ENCODE data around the gene NKTR. TPM values are rescaled to one million over a fixed set of nuclear protein-coding genes. Genes with fewer than 3 reads are reported as not detected.

NKTR gene
- total RNA-seq, 1 donor from 2014 or later = 196 TPM

DNA sequence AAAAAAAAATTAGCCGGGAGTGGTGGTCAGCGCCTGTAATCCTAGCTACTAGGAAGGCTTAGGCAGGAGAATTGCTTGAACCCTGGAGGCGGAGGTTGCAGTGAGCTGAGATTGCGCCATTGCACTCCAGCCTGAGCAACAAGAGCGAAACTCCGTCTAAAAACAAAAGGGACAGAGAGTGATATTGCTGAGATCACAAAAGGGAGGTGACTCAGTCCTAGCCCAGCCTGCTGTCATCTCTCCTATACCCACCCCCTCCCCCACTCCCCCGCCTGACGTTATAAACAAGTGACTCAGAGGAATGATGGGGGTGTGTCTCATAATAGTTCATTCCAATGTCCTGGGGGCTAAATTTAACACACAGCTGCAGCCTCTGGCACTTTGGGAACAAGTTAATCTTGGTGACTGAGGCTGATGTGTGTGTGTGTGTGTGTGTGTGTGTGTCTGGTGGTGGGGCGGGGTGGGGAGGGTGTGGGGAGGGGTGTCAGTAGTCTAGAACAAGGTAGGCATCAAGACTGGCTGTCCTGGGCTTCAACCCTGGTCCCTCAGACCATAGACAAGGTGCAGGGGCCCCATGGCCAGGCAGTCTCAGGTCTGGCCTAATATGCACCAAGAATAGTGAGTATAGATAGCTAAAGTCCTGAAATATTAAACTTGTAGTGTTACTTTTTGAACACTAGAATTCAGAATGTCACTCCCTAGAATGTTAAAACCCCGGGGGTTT, 83.6 kb downstream of the NKTR start:
- no peak for DNase-seq
- Mint-ChIP-seq H3K4me3 (ENCODE audit: unreplicated experiment) (no peak overlapping the region), H3K36me3 (ENCODE audit: unreplicated experiment) (peaks cover 10% of the 10 kb centered on the region), H3K9me3 (ENCODE audit: unreplicated experiment) (peaks cover 14% of the 10 kb centered on the region), H3K4me1 (ENCODE audit: low read depth, unreplicated experiment) (peaks cover 9% of the 10 kb centered on the region), H3K27ac (ENCODE audit: unreplicated experiment) (no peak overlapping the region), H3K27me3 (ENCODE audit: unreplicated experiment) (peaks cover 3% of the 10 kb centered on the region)
- TF ChIP-seq, protein P1, sequence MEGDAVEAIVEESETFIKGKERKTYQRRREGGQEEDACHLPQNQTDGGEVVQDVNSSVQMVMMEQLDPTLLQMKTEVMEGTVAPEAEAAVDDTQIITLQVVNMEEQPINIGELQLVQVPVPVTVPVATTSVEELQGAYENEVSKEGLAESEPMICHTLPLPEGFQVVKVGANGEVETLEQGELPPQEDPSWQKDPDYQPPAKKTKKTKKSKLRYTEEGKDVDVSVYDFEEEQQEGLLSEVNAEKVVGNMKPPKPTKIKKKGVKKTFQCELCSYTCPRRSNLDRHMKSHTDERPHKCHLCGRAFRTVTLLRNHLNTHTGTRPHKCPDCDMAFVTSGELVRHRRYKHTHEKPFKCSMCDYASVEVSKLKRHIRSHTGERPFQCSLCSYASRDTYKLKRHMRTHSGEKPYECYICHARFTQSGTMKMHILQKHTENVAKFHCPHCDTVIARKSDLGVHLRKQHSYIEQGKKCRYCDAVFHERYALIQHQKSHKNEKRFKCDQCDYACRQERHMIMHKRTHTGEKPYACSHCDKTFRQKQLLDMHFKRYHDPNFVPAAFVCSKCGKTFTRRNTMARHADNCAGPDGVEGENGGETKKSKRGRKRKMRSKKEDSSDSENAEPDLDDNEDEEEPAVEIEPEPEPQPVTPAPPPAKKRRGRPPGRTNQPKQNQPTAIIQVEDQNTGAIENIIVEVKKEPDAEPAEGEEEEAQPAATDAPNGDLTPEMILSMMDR (IDR thresholded peaks at IDR 0.05; ENCODE audit: partially characterized antibody, unreplicated experiment) = no peak

DNA sequence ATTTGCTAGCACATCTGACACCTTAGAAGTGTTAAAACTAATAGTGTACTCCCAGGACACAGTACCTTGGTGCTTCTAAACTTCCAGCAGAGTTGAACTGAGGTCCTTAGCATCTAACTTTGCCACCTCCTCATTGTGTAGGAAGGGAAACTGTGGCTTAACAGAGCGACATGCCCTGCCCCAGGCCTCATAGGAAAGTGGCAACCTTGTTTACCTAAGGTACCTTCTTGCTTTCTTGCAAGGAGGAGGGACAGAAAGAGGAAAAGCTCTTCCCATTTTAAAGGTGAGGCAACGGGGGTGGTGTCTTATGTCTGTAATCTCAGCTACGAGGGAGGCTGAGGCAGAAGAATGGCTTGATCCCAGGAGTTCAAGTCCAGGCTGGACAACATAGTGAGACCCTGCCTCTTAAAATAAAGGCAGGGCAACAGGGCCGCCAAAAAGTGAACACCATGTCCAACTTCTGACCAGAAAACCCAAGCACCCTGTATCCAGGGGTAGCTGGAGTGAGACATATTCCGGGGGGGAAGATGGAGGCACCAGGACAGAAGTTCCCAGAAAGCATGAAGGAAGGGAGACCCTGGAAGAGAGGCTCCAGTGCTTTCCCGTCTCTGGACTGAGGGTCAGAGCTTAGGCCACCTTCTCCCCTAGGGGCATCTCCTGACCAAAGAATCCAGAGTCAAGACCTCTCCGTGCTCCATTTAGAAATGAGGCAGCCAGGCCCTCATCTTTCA, 84.3 kb downstream of the NKTR start:
- no peak for DNase-seq
- Mint-ChIP-seq H3K4me3 (ENCODE audit: unreplicated experiment) (no peak overlapping the region), H3K27me3 (ENCODE audit: unreplicated experiment) (peaks cover 6% of the 10 kb centered on the region), H3K9me3 (ENCODE audit: unreplicated experiment) (peaks cover 14% of the 10 kb centered on the region), H3K4me1 (ENCODE audit: low read depth, unreplicated experiment) (peaks cover 15% of the 10 kb centered on the region), H3K36me3 (ENCODE audit: unreplicated experiment) (peaks cover 5% of the 10 kb centered on the region), H3K27ac (ENCODE audit: unreplicated experiment) (no peak overlapping the region)
- TF ChIP-seq, protein P1 (IDR thresholded peaks at IDR 0.05; ENCODE audit: partially characterized antibody, unreplicated experiment) = no peak

DNA sequence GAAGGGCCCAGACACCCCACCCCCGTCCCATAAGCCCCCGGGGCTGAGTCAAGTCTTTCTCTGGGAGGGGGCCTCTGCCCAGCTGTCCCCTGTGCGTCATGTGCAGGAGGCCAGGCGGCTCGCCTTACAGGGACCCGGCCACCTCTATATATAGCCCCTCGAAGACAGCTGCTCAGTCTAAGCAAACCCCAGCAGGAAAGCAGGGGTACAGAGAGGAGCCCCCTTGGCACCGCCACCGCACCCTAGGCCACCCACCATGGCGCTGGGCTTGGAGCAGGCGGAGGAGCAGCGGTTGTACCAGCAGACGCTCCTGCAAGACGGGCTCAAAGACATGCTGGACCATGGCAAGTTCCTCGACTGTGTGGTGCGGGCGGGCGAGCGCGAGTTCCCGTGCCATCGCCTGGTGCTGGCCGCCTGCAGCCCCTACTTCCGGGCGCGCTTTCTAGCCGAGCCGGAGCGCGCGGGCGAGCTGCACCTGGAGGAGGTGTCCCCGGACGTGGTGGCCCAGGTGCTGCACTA, 84.9 kb downstream of the NKTR start, which contains the start of gene KLHL40:
Gene KLHL40 (plus strand): TSS at position 175 of the 519 bp plus-strand sequence. CDS start 82 bp downstream, at position 257.
- H3K4me3 Mint-ChIP-seq (ENCODE audit: unreplicated experiment) = no peak within 1 kb of the TSS
- no peak for DNase-seq
- H3K36me3 Mint-ChIP-seq (ENCODE audit: unreplicated experiment) = no peaks in the 10 kb centered on the region

DNA sequence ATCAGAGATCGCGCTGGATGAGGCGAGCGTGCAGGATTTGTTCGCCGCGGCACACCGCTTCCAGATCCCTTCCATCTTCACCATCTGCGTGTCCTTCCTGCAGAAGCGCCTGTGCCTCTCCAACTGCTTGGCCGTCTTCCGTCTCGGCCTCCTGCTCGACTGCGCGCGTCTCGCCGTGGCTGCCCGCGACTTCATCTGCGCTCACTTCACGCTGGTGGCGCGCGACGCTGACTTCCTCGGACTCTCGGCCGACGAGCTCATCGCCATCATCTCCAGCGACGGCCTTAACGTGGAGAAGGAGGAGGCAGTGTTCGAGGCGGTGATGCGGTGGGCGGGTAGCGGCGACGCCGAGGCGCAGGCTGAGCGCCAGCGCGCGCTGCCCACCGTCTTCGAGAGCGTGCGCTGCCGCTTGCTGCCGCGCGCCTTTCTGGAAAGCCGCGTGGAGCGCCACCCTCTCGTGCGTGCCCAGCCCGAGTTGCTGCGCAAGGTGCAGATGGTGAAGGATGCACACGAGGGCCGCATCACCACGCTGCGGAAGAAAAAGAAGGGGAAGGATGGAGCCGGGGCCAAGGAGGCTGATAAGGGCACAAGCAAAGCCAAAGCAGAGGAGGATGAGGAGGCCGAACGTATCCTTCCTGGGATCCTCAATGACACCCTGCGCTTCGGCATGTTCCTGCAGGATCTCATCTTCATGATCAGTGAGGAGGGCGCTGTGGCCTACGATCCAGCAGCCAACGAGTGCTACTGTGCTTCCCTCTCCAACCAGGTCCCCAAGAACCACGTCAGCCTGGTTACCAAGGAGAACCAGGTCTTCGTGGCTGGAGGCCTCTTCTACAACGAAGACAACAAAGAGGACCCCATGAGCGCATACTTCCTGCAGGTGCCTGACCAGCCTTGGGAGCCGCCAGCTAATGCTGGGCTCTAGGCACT, 85.7 kb downstream of the NKTR start:
- Mint-ChIP-seq H3K4me3 (ENCODE audit: unreplicated experiment) (no peak overlapping the region), H3K9me3 (ENCODE audit: unreplicated experiment) (peaks cover 18% of the 10 kb centered on the region), H3K4me1 (ENCODE audit: low read depth, unreplicated experiment) (peaks cover 29% of the 10 kb centered on the region), H3K36me3 (ENCODE audit: unreplicated experiment) (no peaks in the 10 kb centered on the region), H3K27ac (ENCODE audit: unreplicated experiment) (no peak overlapping the region), H3K27me3 (ENCODE audit: unreplicated experiment) (peaks cover 10% of the 10 kb centered on the region)
- no peak for DNase-seq
- TF ChIP-seq, protein P1 (IDR thresholded peaks at IDR 0.05; ENCODE audit: partially characterized antibody, unreplicated experiment) = no peak

More for the DNA sequence above, 84.9 kb downstream of the NKTR start, which contains the start of gene KLHL40:
- Mint-ChIP-seq H3K4me1 (ENCODE audit: low read depth, unreplicated experiment) (peaks cover 21% of the 10 kb centered on the region), H3K27me3 (ENCODE audit: unreplicated experiment) (peaks cover 9% of the 10 kb centered on the region), H3K27ac (ENCODE audit: unreplicated experiment) (no peak within 1 kb of the TSS), H3K9me3 (ENCODE audit: unreplicated experiment) (peaks cover 17% of the 10 kb centered on the region)
- TF ChIP-seq, protein P1 (IDR thresholded peaks at IDR 0.05; ENCODE audit: partially characterized antibody, unreplicated experiment) = no peak

All from glutamatergic neuron (in vitro differentiated cells).